Activated T-cell treated with anti-CD3 and anti-CD28 coated beads, Interleukin-2, amount 50 U/mL, for 4 hours (primary cell): Measurements from ENCODE around the gene CDHR3. TPM values are rescaled to one million over a fixed set of nuclear protein-coding genes. Genes with fewer than 3 reads are reported as not detected.

Experiments
- ATAC-seq, 2 donors: fragments of 200-7000 bp; cut with Tn5 transposase; one replicate each; pipeline ENCODE4 v1.10.0; 2021
- DNase-seq: peaks from one replicate; pipeline ENCODE4 v3.0.0-alpha.2; 2020
- H3K27me3 Mint-ChIP-seq: one replicate; pipeline ENCODE4 v1.8.0; 2021; ENCODE audit warnings: low read depth, mixed read lengths
- H3K36me3 Mint-ChIP-seq: one replicate; pipeline ENCODE4 v1.8.0; 2022; ENCODE audit warnings: mixed read lengths; ENCODE audit not compliant: insufficient read depth
- H3K4me1 Mint-ChIP-seq: one replicate; pipeline ENCODE4 v1.8.0; 2021; ENCODE audit warnings: low read depth, mixed read lengths
- H3K4me3 Mint-ChIP-seq: one replicate; pipeline ENCODE4 v1.8.0; 2021; ENCODE audit warnings: mild to moderate bottlenecking, moderate library complexity, mixed read lengths
- H3K9me3 Mint-ChIP-seq: one replicate; pipeline ENCODE4 v1.8.0; 2021; ENCODE audit warnings: mixed read lengths
- total RNA-seq, 3 donors: library from RNA; stranded (reverse); gene quantifications; one replicate each; pipeline ENCODE4 v1.2.1, GENCODE V29; 2021

Gene CDHR3
- total RNA-seq, 3 donors from 2014 or later, result 0.56 to 0.66 (median 0.63) TPM

GRCh38 chr7:106062521-106062931 lies 99.5 kb downstream of the CDHR3 start:
- H3K4me1 Mint-ChIP-seq, result peaks cover 33% of the 10 kb centered on the region
- H3K4me3 Mint-ChIP-seq, result no peak overlapping the region
- ATAC-seq, result no peak
- no peaks in the 10 kb centered on the region for H3K36me3 Mint-ChIP-seq
- no peak for DNase-seq
- H3K27me3 Mint-ChIP-seq, result no peaks in the 10 kb centered on the region
- H3K9me3 Mint-ChIP-seq, result no peaks in the 10 kb centered on the region

- ATAC-seq, result no peak
- Mint-ChIP-seq H3K36me3 (no peaks in the 10 kb centered on the region), H3K4me1 (peaks cover 28% of the 10 kb centered on the region), H3K27me3 (no peaks in the 10 kb centered on the region), H3K9me3 (no peaks in the 10 kb centered on the region), H3K4me3 (no peak overlapping the region)
- no peak for DNase-seq
These were observed 100.0 kb downstream of the CDHR3 start for GRCh38 chr7:106063024-106063423.

GRCh38 chr7:106063692-106064091 lies 100.6 kb downstream of the CDHR3 start:
- DNase-seq (no peak), ATAC-seq (no peak)
- Mint-ChIP-seq H3K36me3 (no peaks in the 10 kb centered on the region), H3K9me3 (no peaks in the 10 kb centered on the region), H3K27me3 (no peaks in the 10 kb centered on the region), H3K4me3 (no peak overlapping the region), H3K4me1 (peaks cover 22% of the 10 kb centered on the region)

GRCh38 chr7:106064316-106064715 lies 101.3 kb downstream of the CDHR3 start:
- Mint-ChIP-seq H3K27me3 (no peaks in the 10 kb centered on the region), H3K9me3 (no peaks in the 10 kb centered on the region), H3K4me1 (peaks cover 16% of the 10 kb centered on the region), H3K36me3 (no peaks in the 10 kb centered on the region), H3K4me3 (no peak overlapping the region)
- DNase-seq (no peak), ATAC-seq (no peak)

GRCh38 chr7:106064771-106065574 lies 101.9 kb downstream of the CDHR3 start:
- ATAC-seq (no peak), DNase-seq (no peak)
- Mint-ChIP-seq H3K9me3 (no peaks in the 10 kb centered on the region), H3K27me3 (no peaks in the 10 kb centered on the region), H3K4me1 (peaks cover 19% of the 10 kb centered on the region), H3K36me3 (no peaks in the 10 kb centered on the region), H3K4me3 (no peak overlapping the region)

- peaks cover 23% of the 10 kb centered on the region for H3K4me1 Mint-ChIP-seq
- no peaks in the 10 kb centered on the region for H3K27me3 Mint-ChIP-seq
- no peaks in the 10 kb centered on the region for H3K36me3 Mint-ChIP-seq
- H3K4me3 Mint-ChIP-seq, result no peak overlapping the region
- no peaks in the 10 kb centered on the region for H3K9me3 Mint-ChIP-seq
- DNase-seq (no peak), ATAC-seq (no peak)
These were observed 102.8 kb downstream of the CDHR3 start for GRCh38 chr7:106065575-106066500.

GRCh38 chr7:106067678-106068077 lies 104.6 kb downstream of the CDHR3 start:
- Mint-ChIP-seq H3K36me3 (no peaks in the 10 kb centered on the region), H3K4me3 (no peak overlapping the region), H3K4me1 (peaks cover 35% of the 10 kb centered on the region), H3K27me3 (no peaks in the 10 kb centered on the region), H3K9me3 (no peaks in the 10 kb centered on the region)
- no peak for DNase-seq
- no peak for ATAC-seq

- peaks cover 32% of the 10 kb centered on the region for H3K4me1 Mint-ChIP-seq
- H3K27me3 Mint-ChIP-seq, result no peaks in the 10 kb centered on the region
- DNase-seq (no peak), ATAC-seq (no peak)
- no peaks in the 10 kb centered on the region for H3K36me3 Mint-ChIP-seq
- H3K4me3 Mint-ChIP-seq, result no peak overlapping the region
- no peaks in the 10 kb centered on the region for H3K9me3 Mint-ChIP-seq
These were observed 105.5 kb downstream of the CDHR3 start for GRCh38 chr7:106068538-106068961.

- ATAC-seq (no peak), DNase-seq (no peak)
- Mint-ChIP-seq H3K27me3 (no peaks in the 10 kb centered on the region), H3K4me1 (peaks cover 36% of the 10 kb centered on the region), H3K4me3 (no peak overlapping the region), H3K9me3 (no peaks in the 10 kb centered on the region), H3K36me3 (no peaks in the 10 kb centered on the region)
These were observed 105.9 kb downstream of the CDHR3 start for GRCh38 chr7:106068986-106069385.

- DNase-seq (no peak), ATAC-seq (no peak)
- Mint-ChIP-seq H3K4me1 (peaks cover 39% of the 10 kb centered on the region), H3K9me3 (no peaks in the 10 kb centered on the region), H3K36me3 (no peaks in the 10 kb centered on the region), H3K4me3 (no peak overlapping the region), H3K27me3 (no peaks in the 10 kb centered on the region)
These were observed 106.6 kb downstream of the CDHR3 start for GRCh38 chr7:106069471-106070200.

- H3K36me3 Mint-ChIP-seq, result no peaks in the 10 kb centered on the region
- no peak overlapping the region for H3K4me3 Mint-ChIP-seq
- H3K27me3 Mint-ChIP-seq, result no peaks in the 10 kb centered on the region
- DNase-seq (no peak), ATAC-seq (no peak)
- no peaks in the 10 kb centered on the region for H3K9me3 Mint-ChIP-seq
- H3K4me1 Mint-ChIP-seq, result peaks cover 40% of the 10 kb centered on the region
These were observed 107.1 kb downstream of the CDHR3 start for GRCh38 chr7:106070201-106070551.

- DNase-seq (no peak), ATAC-seq (no peak)
- H3K4me1 Mint-ChIP-seq, result peaks cover 40% of the 10 kb centered on the region
- H3K4me3 Mint-ChIP-seq, result peak overlapping the region; percentile 74
- no peaks in the 10 kb centered on the region for H3K27me3 Mint-ChIP-seq
- no peaks in the 10 kb centered on the region for H3K36me3 Mint-ChIP-seq
- H3K9me3 Mint-ChIP-seq, result no peaks in the 10 kb centered on the region
These were observed 107.6 kb downstream of the CDHR3 start for GRCh38 chr7:106070567-106071254.

GRCh38 chr7:106071356-106071998 lies 108.4 kb downstream of the CDHR3 start:
- H3K4me1 Mint-ChIP-seq, result peaks cover 43% of the 10 kb centered on the region
- no peaks in the 10 kb centered on the region for H3K27me3 Mint-ChIP-seq
- no peaks in the 10 kb centered on the region for H3K9me3 Mint-ChIP-seq
- no peak for DNase-seq
- H3K36me3 Mint-ChIP-seq, result no peaks in the 10 kb centered on the region
- peak overlapping the region; percentile 74 for H3K4me3 Mint-ChIP-seq
- ATAC-seq, result peak; percentile 95 to 99
